OCI-LY3 (cell line): ENCODE data around the gene OXCT1.
"Not testable (repeated sequence)": the region's sequence is repeated elsewhere in the genome, so short reads cannot be mapped to it uniquely, and the experiment has no call there.

Experiments
- H2AFZ ChIP-seq: fragments of 200-600, 300-600 bp; shearing (Covaris generic); 2 replicates; pipeline ENCODE4 v1.6.0; 2014; ENCODE audit warnings: antibody characterized with exemption, low read depth, low read length
- H3K27ac ChIP-seq: fragments of 200-600, 300-600 bp; sonication (generic); 2 replicates; pipeline ENCODE4 v1.5.1; 2014; ENCODE audit warnings: mild to moderate bottlenecking, low read length, moderate library complexity, mixed read lengths
- H3K27me3 ChIP-seq: fragments of 200-600, 300-600 bp; sonication (generic); 2 replicates; pipeline ENCODE4 v1.6.1; 2014; ENCODE audit warnings: low read depth, low read length, mixed read lengths
- H3K36me3 ChIP-seq: fragments of 200-600, 300-600 bp; sonication (generic); replicated peaks from 2 replicates; pipeline ENCODE3; 2014; ENCODE audit warnings: low read depth, low read length, mixed read lengths
- H3K4me1 ChIP-seq: fragments of 300-600, 200-600 bp; sonication (generic); 2 replicates; pipeline ENCODE4 v1.6.1; 2014; ENCODE audit warnings: low read length, mixed read lengths
- H3K4me2 ChIP-seq: fragments of 200-600, 300-600 bp; sonication (generic); 2 replicates; pipeline ENCODE4 v1.6.1; 2014; ENCODE audit warnings: low read length, mixed read lengths
- H3K4me3 ChIP-seq: fragments of 300-600, 200-600 bp; sonication (generic); 2 replicates; pipeline ENCODE4 v1.5.1; 2014; ENCODE audit warnings: antibody characterized with exemption, mild to moderate bottlenecking, low read length, moderate library complexity
- H3K79me2 ChIP-seq: fragments of 300-600, 200-600 bp; shearing (Covaris generic); 2 replicates; pipeline ENCODE4 v1.6.1; 2014; ENCODE audit warnings: mild to moderate bottlenecking, low read length, mixed read lengths
- H3K9ac ChIP-seq: fragments of 300-600, 200-600 bp; shearing (Covaris generic); 2 replicates; pipeline ENCODE4 v1.6.0; 2014; ENCODE audit warnings: mild to moderate bottlenecking, low read length, moderate library complexity
- H3K9me3 ChIP-seq: fragments of 200-600, 300-600 bp; shearing (Covaris generic); 2 replicates; pipeline ENCODE4 v1.6.1; 2014; ENCODE audit warnings: low read length, mixed read lengths; ENCODE audit not compliant: insufficient read depth
- H4K20me1 ChIP-seq: fragments of 200-600, 300-600 bp; sonication (generic); 2 replicates; pipeline ENCODE4 v1.6.1; 2016; ENCODE audit warnings: low read length, mixed read lengths; ENCODE audit not compliant: insufficient read depth
- EZH2phosphoT487 ChIP-seq: fragments of 200-600 bp; shearing (Covaris generic); IDR thresholded peaks from 2 replicates; pipeline ENCODE4 v1.6.1; 2018; ENCODE audit warnings: antibody characterized with exemption, mixed run types, low read depth
- TF ChIP-seq, protein P1 (sequence below): fragments of 200-600, 300-600 bp; sonication (generic); IDR thresholded peaks from 2 replicates; pipeline ENCODE4 v1.5.1; 2014; ENCODE audit warnings: antibody characterized with exemption, low read length, low read depth

Gene OXCT1

GRCh38 chr5:41820150-41820549, 50.1 kb downstream of the OXCT1 start:
- Histone ChIP-seq H3K4me3 (no peak overlapping the region), H3K36me3 (peaks cover 5% of the 10 kb centered on the region), H3K4me1 (peaks cover 21% of the 10 kb centered on the region)

DNA sequence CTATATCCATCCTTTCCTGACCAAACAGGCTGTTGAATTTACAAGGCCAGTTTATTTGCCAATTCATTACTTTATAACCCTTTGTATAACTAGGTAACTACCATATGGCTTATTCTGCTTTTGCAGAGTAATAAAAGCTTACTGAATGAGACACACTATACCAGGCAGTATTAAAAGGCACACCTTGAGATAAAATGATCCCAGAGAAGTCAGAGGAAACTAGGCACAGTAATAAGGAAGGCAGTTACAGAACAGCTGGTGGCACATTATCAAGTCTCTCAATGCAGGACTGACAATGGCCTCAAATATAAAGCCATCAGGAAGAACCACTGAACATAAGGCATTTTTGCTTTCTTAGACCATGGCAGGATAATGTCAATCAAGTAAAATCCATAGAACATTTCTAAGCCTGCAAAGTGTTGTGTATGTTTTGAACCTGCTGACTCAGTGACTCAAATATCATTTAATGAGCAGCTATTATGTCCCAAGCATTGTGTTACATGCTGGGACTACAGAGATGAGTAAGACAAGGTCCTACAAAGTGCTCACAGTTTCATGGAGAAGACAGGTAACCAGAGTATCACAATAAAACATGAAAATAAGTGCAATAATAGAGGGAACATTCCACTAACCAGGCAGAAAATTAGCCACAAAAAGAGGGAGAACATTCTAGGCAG, 52.5 kb downstream of the OXCT1 start:
- Histone ChIP-seq H3K9me3 (no peaks in the 10 kb centered on the region), H3K4me2 (no peak overlapping the region), H3K79me2 (no peaks in the 10 kb centered on the region), H3K4me3 (no peak overlapping the region), H3K4me1 (peaks cover 22% of the 10 kb centered on the region), H3K27me3 (no peaks in the 10 kb centered on the region), H3K36me3 (peaks cover 5% of the 10 kb centered on the region), H3K9ac (no peak overlapping the region), H2AFZ (no peak overlapping the region), H4K20me1 (no peaks in the 10 kb centered on the region), H3K27ac (no peak overlapping the region)
- TF ChIP-seq, protein P1, sequence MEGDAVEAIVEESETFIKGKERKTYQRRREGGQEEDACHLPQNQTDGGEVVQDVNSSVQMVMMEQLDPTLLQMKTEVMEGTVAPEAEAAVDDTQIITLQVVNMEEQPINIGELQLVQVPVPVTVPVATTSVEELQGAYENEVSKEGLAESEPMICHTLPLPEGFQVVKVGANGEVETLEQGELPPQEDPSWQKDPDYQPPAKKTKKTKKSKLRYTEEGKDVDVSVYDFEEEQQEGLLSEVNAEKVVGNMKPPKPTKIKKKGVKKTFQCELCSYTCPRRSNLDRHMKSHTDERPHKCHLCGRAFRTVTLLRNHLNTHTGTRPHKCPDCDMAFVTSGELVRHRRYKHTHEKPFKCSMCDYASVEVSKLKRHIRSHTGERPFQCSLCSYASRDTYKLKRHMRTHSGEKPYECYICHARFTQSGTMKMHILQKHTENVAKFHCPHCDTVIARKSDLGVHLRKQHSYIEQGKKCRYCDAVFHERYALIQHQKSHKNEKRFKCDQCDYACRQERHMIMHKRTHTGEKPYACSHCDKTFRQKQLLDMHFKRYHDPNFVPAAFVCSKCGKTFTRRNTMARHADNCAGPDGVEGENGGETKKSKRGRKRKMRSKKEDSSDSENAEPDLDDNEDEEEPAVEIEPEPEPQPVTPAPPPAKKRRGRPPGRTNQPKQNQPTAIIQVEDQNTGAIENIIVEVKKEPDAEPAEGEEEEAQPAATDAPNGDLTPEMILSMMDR: no peak
- no peak for TF ChIP-seq EZH2phosphoT487

More at GRCh38 chr5:41820150-41820549, 50.1 kb downstream of the OXCT1 start:
- Histone ChIP-seq H3K79me2 (no peaks in the 10 kb centered on the region), H4K20me1 (no peaks in the 10 kb centered on the region), H3K27me3 (no peaks in the 10 kb centered on the region), H2AFZ (no peak overlapping the region), H3K27ac (no peak overlapping the region), H3K9me3 (no peaks in the 10 kb centered on the region), H3K4me2 (no peak overlapping the region), H3K9ac (no peak overlapping the region)
- TF ChIP-seq, protein P1: no peak
- no peak for TF ChIP-seq EZH2phosphoT487

DNA sequence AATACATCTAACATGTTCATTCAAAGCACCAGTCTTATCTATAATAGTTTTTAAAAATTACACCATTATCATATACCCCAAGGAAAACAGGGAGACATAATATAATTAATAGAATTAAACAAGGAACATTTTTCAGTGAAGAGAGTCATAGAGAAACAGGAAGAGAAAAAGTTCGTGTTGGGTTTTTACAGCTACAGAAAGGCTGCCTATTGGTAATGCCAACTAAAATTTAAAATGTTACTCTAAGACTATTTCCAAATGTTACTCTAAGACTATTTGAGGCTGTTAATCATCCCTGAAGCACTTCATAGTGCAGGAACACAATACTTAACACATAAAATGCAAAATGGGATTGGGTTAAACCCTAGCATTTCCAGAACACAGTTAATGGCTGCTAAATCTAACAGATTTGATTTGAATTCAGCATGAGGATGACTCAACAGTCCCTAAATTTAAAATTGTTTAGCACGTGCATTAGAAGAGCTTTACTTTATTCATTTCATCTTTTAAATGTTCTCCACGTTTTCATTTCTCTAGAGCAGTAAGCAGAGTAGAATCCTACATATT, 54.5 kb downstream of the OXCT1 start:
- no peak overlapping the region for H2AFZ ChIP-seq
- H3K9me3 ChIP-seq: no peaks in the 10 kb centered on the region
- H3K9ac ChIP-seq: no peak overlapping the region
- peak overlapping the region; percentile 49 for H3K4me2 ChIP-seq
- no peaks in the 10 kb centered on the region for H3K27me3 ChIP-seq
- H3K36me3 ChIP-seq: peaks cover 5% of the 10 kb centered on the region
- TF ChIP-seq, protein P1: no peak
- TF ChIP-seq EZH2phosphoT487: no peak
- H4K20me1 ChIP-seq: no peaks in the 10 kb centered on the region
- H3K4me3 ChIP-seq: no peak overlapping the region; the same call in 1 of the 2 replicates
- no peaks in the 10 kb centered on the region for H3K79me2 ChIP-seq
- peak overlapping the region; percentile 44 for H3K27ac ChIP-seq
- peaks cover 22% of the 10 kb centered on the region for H3K4me1 ChIP-seq

DNA sequence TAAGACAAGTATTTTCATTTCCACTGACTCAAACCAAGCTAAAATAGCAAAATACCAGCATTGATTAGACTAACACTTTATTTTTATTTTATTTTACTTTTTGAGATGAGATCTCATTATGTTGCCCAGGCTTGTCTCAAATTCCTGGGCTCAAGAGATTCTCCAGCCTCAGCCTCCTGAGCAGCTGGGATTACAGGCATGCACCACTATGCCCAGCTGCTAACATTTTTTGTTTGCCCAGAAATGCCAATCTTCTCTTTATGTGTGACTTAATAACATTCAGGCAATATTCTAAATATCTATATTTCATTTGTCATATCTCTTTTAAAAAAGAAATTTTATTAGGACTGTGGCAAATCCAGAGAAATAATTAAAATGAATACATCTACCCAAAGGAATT, 55.0 kb downstream of the OXCT1 start:
- no peak overlapping the region for H3K9ac ChIP-seq
- H3K27ac ChIP-seq: no peak overlapping the region
- H3K9me3 ChIP-seq: no peaks in the 10 kb centered on the region
- peak overlapping the region; percentile 49; the same call in 1 of the 2 replicates for H3K4me2 ChIP-seq
- H3K4me3 ChIP-seq: no peak overlapping the region
- H3K27me3 ChIP-seq: no peaks in the 10 kb centered on the region
- H3K36me3 ChIP-seq: peaks cover 5% of the 10 kb centered on the region
- no peaks in the 10 kb centered on the region for H3K79me2 ChIP-seq
- H4K20me1 ChIP-seq: no peaks in the 10 kb centered on the region
- peaks cover 22% of the 10 kb centered on the region for H3K4me1 ChIP-seq
- TF ChIP-seq, protein P1: no peak
- no peak for TF ChIP-seq EZH2phosphoT487
- H2AFZ ChIP-seq: no peak overlapping the region

GRCh38 chr5:41814306-41814705, 55.9 kb downstream of the OXCT1 start:
- H3K9ac ChIP-seq, H3K27ac ChIP-seq, H2AFZ ChIP-seq, H3K36me3 ChIP-seq, H3K27me3 ChIP-seq, H3K4me2 ChIP-seq, H3K9me3 ChIP-seq, H4K20me1 ChIP-seq, H3K4me3 ChIP-seq, H3K79me2 ChIP-seq: not testable (repeated sequence)
- H3K4me1 ChIP-seq: peaks cover 22% of the 10 kb centered on the region
